ENCODE results near the gene TIMP2.
A peak's percentile ranks its signal among the peaks of the same experiment; 100 is the strongest.

The TIMP2 gene

GRCh38 chr17:78838574-78839005, 86.6 kb downstream of the TIMP2 start:
- no peak for DNase-seq (ENCODE audit: low spot score)

DNA sequence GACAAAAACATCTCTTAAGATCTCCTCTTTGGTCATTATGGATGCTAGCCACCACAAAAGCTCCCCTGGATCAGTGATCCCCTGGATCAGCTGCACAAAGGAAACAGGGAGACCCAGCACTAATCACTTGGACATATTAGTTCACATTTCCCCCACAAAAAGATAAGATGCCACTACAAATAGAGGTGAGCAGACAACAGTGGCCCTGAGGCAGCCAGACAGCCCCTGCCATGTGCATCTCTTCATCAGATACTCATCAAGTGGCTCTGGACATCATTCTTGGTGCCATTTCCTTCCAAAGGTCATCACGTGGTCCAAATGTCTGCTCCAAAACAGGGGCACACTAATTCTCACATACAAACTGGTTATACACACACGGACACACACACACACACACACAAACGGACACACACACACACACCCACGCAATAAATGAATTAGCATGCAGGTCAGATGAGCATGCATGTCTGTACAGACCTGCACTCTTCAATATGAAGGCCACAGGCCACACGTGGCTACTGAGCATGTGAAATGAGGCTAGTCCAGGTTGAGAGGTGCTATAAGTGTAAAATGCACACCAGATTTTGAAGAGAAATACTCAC, 88.7 kb downstream of the TIMP2 start:
- DNase-seq (ENCODE audit: low spot score): no peak

DNA sequence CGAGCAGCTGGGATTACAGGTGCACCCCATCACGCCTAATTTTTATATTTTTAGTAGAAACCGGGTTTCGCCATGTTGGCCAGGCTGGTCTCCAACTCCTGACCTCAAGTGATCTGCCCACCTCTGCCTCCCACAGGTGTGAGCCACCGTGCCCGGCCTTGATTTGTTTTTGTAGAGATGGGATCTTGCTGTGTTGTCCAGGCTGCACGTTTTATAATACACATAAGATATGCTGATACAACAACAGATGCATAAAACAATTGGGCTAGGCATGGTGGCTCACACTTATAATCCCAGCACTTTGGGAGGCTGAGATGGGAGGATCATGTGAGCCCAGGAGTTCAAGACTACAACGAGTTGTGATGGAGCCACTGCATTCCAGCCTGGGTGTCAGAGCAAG, 90.6 kb downstream of the TIMP2 start:
- no peak for DNase-seq (ENCODE audit: low spot score)

GRCh38 chr17:78832541-78832810, 92.7 kb downstream of the TIMP2 start:
- no peak for DNase-seq (ENCODE audit: low spot score)

DNA sequence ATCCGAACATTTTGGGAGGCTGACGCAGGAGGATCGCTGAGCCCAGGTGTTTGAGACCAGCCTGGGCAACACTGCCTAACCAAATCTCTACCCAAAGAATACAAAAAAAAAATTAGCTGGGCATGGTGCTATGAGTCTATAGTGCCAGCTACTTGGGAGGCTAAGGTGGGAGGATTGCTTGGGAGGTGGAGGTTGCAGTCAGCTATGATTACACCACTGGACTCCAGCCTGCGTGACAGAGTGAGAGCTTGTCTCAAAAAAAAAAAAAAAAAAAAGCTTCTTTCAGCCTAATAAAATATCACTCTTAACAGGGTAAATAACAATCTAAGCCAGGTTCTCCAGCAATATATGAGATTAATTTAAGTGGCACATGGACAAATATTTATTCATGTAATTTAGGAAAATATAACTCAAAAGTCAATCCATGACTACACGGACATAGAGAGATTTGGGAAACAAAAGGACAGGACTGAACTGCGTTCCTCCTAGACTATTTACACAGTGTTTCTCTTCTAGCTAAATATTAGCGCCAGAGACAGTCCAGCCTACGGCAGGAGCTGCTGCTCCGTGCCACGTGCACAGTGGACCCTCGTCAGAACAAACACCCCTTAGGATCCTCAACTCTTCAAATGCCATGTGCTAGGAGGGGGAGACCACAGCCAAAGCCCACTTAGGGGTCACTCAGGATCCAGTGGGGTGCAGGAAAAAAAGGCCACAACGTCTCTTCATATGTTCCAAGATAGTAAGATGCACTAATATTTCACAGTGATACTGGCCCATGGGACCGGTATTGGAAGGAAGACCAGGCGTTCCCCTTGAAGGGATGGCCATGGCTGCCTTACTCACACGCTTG, 93.3 kb downstream of the TIMP2 start:
- DNase-seq (ENCODE audit: low spot score): no peak

DNA sequence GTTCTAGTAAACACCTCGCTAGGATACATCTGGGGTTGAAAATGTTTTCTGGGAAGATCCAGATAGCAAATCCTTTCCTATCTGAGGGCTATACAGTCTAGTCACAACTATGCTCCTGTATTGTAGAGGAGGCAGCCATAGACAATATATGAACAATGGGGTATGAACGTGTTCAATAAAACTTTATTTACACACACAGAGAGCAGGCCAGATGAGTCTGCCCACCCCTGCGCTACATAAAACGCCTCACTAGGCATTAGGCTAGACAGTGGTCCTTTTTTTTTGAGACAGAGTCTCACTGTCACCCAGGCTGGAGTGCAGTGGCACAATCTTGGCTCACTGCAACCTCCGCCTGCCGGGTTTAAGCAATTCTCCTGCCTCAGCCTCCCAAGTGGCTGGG, 95.7 kb downstream of the TIMP2 start:
- no peak for DNase-seq (ENCODE audit: low spot score)

- DNase-seq (ENCODE audit: low spot score): no peak
Observed at GRCh38 chr17:78828470-78829185, 96.6 kb downstream of the TIMP2 start.

- DNase-seq (ENCODE audit: low spot score): no peak
Observed at GRCh38 chr17:78826836-78827509, 98.2 kb downstream of the TIMP2 start.

DNA sequence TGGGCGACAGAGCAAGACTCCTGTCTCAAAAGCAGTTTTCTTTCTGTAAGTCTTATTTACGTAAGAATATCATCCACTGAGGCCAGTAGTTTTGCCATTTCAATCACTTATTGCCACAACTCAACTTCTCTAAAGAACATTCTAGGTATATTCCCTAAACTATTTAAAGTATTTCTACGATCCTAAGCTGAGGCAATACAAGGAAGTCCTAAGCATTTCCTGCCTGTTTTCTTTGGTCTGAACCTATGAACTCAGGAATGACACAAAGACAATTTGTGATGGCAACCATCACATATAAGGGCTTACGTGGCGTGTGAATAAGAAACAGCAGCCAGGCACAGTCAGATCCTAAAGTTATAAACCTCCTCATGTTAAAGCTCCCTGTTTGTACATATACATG, 98.8 kb downstream of the TIMP2 start:
- peak; percentile 79 for DNase-seq (ENCODE audit: low spot score)

GRCh38 chr17:78825696-78826095, 99.5 kb downstream of the TIMP2 start:
- DNase-seq (ENCODE audit: low spot score): no peak

GRCh38 chr17:78824240-78824639, 100.9 kb downstream of the TIMP2 start:
- no peak for DNase-seq (ENCODE audit: low spot score)

DNA sequence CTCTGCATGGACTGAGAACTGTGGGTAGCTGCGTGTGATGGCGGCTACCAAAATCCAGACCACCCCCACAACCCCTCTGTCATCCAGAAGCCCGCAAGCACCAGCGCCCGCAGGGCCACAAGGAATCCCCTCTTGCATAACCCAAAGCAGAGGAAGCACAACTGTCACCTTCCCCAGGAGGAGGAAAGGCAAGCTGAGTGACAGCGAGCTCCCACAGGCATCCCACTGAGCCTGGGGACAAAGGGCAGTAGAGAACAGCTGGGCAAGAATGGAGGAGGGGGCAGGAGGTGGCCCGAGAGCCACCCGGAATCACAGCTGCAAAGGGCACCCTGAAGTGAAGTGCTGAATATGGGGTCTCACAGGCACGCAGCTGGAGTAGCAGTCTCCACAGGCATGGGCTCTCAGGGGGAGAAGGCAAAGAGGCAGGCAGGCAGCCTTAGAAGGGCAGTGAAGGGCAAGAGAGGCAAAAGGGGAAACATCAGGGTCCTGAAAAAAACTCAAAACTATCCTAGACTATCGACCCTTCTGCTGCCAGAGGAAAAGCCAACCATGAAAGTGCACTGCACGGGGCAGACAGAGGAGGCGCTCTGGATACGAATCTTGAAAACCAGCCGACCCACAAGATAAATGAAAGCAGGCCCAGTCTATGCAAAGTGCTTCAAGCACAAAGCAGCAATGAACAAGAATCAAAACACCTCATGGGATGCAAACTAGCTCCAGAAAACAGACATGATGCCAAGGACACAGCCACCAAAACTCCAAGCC, 101.7 kb downstream of the TIMP2 start:
- DNase-seq (ENCODE audit: low spot score): no peak

DNA sequence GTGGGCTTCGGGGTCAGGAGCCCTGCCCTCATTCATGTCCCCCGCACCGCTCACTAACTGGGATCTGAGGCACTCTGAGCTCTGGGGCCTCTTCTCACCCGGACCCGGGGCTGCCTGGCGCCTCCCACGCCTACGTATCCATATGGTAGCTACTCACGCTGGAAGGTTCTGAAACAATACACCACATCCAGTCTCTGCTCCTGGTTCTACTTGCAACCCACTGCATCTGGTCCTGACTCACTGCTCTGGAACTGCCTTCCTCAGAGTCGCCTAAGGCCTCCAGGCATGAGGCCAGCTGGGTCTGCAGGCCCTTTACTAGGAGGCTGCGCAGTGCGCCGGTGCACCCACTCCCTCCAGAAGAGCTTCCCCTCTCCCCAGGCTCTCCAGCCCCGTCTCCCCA, 102.6 kb downstream of the TIMP2 start:
- no peak for DNase-seq (ENCODE audit: low spot score)

DNA sequence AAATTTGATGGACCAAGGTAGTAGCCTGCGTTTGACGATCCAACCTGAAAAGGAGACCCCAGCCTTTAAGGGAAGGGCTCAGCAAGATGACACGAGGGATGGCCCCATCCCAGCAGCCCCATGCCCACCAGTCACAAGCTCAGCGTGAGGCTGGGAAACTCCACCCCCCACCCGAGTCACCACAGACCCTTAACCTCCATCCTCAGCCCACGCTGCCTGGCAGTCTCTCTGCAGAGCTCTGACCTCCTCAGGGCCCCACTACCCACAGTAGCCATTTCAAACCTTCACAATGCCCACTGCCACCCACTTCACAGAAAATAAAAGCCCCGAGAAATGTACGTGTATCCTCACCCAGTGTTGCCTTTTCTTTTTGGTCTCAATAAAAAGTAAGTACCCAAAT, 103.2 kb downstream of the TIMP2 start:
- no peak for DNase-seq (ENCODE audit: low spot score)

DNA sequence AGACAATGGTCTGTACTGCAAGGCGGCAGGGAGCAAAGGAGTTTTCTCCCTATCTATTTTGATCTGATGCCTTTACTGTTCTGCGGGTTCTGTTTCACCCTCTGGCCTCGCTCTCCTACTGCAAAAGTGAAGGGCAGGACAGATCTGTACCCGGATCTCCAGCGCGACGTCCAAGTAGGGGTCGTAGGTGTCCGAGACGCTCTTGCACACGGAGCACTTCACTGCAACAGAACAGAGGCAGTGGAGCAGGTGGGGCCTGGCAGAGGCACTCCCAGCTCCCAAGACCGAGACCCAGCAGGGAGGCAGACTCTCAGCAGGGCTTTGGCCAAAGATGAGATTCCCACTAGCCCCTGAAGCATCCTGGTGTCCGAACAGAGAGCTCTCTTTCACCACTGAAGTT, 104.3 kb downstream of the TIMP2 start:
- DNase-seq (ENCODE audit: low spot score): no peak

GRCh38 chr17:78819806-78820792, 105.1 kb downstream of the TIMP2 start:
- no peak for DNase-seq (ENCODE audit: low spot score)

GRCh38 chr17:78819402-78819801, 105.8 kb downstream of the TIMP2 start:
- no peak for DNase-seq (ENCODE audit: low spot score)

DNA sequence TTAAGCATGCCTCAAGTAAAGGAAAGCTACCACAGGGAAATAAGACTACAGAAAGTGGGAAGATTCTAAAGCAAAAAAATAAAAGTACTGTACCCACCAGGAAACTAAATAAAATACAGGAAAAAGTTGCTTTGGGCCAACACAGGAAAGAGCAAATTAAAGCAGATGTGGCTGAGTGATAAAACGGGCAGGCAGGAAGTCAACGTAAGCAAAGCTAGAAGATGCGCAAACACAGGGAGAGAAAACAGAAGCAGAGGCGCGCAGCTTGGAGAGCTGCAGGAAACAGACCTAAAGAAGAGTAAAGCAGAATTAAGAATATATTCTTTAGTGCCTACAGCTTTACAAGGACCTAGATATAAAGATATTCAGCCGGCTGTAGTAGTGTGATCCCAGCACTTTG, 106.3 kb downstream of the TIMP2 start:
- no peak for DNase-seq (ENCODE audit: low spot score)

GRCh38 chr17:78818152-78818846, 106.9 kb downstream of the TIMP2 start:
- no peak for DNase-seq (ENCODE audit: low spot score)

- DNase-seq (ENCODE audit: low spot score): no peak
Observed at GRCh38 chr17:78817123-78817522, 108.1 kb downstream of the TIMP2 start.
